DMS53 (cell line): ENCODE measurements around the gene MGAT4B.
"Not testable (repeated sequence)": the region's sequence is repeated elsewhere in the genome, so short reads cannot be mapped to it uniquely, and the experiment has no call there.

Experiments
- DNase-seq: peaks from one replicate; lab custom pipeline; 2025; lab: John Stamatoyannopoulos, UW

The MGAT4B gene

DNA sequence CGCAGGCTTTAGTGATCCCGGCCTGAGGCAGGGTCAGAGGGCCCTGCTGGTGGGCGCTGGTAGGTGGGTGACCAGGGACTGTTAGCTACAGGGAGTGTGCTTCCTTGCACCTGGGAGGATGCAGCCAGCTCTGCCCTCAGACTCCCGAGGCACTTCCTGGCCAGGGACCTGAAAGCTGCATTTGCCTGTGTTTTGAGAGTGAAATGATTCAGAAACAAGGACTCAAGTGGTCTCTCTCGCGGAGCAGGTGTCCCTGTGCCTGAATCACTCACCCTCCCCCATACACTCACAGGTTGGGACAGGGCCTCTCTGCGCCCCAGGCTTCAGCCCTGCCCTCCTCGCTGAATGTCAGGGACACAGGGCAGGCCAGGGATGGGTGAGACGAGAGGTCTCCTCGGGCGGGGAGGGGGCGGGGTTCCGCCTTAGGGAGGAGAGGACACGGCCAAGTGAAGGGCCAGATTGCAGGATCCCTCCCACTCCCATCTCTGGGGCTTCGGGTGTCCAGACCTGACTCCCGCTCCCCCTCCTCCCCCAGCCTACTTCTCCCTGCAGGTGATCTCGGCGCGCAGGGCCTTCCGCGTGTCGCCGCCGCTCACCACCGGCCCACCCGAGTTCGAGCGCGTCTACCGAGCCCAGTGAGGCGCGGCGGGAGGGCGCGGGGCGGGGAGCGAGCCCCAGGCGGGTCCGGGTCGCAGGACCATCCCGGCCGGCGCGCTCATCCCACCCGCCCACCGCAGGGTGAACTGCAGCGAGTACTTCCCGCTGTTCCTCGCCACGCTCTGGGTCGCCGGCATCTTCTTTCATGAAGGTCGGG, 11.4 kb downstream of the MGAT4B start:
- DNase-seq, result peak; percentile 97

DNA sequence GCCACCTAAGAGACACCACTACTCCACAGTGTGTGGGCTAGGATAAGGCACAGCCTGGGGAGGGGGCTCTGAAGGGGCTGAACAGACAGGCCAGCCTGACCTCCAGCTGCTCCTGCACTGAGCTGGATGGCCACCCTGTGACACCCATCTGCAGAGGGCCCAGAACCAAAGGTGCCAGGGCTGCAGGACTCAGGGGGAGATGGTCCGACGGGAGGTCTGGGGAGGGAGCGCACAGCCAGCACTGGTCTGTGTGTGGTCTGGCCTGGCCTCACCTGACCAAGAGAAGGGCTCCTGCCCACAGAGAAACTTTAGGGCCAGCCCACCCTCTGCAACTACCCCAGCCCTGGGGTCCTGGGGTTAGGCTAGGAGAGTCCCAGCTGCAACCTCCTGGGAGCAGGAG, 12.1 kb downstream of the MGAT4B start:
- no peak for DNase-seq

DNA sequence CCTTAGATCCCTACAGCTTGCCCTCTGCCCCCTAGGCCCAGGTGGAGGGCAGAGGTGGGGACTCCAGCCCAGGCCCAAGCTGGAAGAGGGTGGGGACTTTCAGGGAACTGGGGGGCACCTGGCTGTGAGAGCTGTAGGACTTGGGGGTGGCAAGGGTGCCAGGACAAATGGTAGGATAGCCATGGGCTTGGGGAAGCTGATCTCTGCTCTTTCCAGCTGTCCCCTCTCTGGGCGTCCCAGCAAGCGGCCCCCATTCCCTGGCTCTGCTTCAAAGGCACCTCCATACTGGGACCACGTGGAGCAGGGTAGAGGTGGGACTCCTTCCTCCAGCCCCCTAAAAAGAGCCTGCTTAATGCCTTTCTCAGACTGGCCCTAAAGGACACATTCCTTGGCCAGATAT, 12.5 kb downstream of the MGAT4B start:
- no peak for DNase-seq

DNA sequence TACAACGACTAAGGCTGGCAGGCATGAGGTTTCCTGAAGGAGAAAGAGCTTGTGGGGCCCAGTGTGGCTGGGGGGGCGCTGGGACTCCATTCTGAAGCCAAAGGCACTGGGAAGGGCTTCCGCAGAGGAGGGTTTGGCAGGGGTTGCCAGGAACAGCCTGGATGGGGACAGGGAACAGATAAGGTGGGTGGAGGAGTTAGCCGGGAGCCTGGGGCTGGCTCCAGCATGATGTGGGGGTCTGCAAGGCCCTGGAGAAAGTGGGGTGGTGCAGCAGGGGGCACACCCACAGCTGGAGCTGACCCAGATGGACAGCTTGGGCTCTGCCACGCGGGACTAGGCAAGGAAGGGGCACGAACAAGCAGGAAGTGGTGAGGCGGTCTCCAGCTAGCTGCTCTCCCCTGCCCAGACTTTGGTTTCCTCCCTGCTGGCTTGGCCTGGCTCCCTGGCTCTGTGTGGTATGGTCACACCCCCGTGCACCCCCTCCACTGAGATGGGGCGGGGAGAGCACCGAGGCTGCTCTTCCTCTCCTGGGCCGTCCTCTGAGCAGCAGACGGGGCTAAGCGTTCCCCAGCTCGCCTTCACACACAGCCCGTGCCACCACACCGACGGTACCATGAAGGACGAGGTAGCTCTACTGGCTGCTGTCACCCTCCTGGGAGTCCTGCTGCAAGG, 13.1 kb downstream of the MGAT4B start, which contains the start of gene LTC4S:
Gene LTC4S, plus strand, starts transcription at position 519 of the 672 bp plus-strand sequence. Its CDS starts 95 bp downstream, at position 614.
- DNase-seq, result no peak

DNA sequence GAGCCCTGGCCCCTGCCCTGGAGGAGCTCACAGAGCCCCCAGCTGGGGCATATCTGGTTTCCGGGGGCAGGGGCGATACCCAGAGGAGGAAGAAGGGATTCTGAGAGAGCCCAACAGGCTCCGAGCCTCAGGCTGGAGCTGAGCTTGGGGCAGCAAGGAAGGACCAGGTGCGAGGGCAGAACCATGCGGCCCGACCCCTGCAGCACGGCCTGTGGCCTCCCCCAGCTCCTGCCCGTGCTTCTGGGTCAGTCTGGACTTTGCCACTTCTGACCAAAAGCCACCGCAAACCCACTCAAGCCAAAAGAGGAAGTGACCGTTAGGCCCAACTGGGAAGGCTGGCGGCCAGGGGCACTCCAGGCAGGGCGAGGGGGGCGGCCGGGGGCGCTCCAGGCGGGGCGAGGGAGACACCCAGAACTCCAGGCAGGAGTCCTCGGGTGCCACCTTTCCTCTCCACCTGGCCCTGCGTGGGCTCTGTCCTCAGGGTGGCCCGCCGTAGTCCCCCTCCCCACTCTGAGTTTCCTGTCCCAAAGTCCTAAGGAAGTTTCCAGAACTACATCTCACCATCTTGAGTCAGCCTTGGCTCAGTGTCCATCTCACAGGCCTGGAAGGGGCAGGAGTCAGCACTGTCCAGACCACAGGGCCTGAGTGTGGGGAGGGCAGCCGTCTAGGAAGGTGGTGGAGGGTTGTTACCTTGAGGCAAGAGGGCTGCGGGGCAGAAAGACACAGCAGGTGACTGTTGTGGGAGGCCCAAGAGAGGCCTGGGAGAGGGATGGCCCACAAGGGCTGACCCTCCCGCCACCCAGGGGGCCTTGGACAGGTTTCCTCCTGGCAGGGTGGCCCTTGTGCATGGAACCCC, 13.8 kb downstream of the MGAT4B start:
- DNase-seq, result no peak

DNA sequence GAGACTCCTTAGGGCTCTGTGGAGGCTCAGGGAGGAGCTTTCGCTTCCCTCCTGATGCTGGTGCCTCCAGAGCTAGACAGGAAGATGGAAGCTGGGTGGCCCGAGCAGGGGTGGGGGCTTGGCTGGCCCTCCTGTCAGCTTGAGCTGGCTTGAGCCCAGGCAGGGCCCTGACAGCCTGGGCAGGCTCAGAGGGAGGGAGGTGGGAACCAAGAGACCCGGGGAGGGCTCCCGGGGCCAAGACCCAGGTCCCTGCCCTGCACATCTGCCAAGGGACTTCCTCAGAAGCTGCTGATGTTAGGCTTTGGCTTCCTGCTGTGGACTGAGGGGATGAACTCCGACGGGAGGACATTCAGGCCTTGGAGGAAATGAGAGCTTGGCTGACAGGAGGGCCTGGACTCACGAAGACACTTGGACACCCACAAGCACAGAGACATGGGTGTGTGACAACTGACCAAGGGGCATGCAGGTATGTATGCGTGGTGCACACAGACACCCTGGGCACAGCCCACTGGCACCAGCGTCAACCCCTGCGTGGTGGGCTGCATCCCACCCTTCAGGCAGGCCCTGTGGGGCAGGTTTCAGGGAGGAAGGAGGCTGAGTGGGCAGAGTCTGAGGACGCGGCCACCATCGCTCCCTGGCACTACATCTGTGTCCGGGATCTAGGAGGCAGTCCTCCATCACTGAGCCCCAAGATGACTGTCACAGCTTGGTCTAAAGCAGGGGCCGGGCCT, 14.6 kb downstream of the MGAT4B start:
- no peak for DNase-seq

DNA sequence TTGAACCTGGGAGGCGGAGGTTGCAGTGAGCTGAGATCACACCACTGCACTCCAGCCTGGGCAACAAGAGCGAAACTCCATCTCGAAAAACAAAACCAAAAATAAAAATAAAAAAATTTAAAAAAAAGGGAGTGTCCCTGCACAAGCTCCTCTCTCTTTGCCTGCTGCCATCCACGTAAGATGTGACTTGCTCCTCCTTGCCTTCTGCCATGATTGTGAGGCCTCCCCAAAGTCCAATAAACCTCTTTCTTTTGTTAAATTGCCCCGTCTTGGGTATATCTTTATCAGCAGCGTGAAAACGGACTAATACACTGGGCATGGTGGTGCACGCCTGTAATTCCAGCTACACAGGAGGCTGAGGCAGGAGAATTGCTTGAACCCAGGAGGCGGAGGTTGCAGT, 17.4 kb downstream of the MGAT4B start:
- not testable (repeated sequence) for DNase-seq

DNA sequence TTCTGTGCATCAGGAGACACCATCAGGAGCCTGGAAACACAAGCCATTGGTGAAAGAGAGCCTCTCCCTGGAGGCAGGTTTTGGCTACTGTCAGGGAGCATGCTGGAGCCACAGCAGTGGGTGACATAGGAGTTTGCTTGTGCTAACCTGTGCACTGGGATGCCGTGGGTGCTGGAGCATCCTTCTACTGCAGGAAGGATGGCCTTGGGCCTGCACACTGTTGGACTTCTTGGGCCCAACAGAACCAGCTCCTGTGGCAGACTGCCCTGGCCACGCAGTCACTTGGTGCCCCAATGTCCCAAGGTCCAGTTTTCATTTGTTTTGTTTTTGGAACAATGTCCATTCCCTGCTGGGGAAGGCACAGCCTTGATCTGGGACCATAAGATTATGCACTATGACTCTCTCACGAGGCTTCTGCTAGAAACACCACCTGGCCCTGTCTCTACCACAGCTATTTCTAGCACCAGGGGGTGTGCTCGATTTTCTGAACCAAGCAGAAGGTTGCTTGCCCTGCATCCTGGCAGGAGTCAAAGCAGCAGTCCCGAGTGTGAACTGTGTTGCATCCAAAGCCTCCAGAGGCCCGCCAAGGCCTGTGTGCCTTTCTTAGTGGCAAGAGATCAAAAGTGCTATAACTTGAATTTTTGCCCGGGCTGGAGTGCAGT, 18.3 kb downstream of the MGAT4B start:
- peak; percentile 27 for DNase-seq

DNA sequence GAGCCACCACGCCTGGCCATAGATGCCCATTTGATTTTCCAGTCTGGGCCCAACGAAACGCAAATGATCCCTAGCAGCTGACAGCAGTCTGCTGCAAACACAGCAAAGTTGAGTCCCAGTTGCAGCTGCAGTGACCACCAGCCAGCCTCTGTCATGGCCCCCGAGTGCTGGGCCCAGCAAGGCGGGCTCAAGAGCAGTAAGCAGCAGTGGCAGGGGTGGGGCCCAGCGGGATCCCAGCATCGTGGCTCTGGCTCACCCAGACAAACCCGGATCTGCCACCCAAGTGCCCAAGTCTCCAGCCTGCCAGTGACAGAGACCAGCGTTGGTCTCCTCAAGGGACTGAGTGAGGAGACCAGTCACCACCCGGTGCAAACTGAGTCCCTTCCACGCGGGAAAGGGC, 19.8 kb downstream of the MGAT4B start:
- peak; percentile 22 for DNase-seq

DNA sequence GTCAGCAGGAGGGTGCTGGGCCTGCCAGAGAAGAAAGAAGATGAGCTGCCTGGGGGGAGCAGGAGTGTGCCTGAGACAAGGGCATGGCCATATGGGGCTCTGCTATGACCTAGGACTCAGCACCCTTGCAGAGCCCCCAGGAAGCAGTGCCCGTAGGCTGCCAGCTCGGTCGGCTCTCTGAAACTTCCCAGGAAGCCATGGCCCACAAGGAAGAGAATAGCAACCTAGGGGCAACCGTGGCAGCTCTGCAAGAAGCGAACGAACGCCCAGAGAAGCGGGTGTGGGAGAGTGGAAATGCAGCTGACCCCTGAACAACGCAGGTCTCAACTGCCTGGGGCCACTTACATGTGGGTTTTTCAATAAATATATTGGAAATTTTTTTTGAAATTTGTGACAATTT, 23.5 kb downstream of the MGAT4B start:
- DNase-seq, result no peak

DNA sequence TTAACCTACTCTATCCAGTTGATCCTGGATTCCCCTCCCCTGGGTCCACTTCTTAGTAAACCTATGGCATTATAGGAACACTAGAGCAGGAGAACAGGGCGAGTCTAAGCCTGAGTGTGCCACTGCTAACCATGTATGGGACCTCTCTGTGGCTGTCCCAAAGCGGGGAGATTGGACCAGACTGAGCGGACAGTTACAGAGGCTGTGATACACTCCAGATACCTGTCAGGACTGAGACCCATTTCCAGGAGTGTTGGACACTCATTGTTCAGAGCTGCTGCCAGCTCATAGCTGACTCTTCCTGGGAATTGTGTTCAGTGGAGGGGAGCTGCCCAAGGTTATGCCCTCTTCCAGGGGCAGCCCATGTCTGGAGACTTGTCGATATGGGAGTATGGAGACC, 24.8 kb downstream of the MGAT4B start:
- no peak for DNase-seq

DNA sequence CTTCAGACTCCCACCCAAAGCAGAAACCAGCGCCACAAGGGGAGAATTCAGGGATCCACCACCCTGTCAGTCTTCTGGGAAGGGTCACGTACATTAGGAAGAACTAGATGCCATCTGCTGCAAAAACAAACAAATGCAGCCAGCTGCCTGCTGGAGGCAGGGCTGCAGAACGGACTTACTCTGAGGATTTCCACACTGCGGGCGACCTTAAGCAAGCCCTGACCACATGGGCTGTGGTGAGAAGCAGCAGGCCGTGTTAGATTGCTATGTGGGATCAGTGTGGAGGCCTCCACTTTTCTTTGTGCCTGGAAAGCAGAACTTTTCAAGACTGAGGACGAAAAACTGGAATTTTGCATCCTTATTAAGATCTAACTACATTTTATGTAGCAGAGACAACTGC, 26.3 kb downstream of the MGAT4B start:
- DNase-seq, result peak; percentile 59

DNA sequence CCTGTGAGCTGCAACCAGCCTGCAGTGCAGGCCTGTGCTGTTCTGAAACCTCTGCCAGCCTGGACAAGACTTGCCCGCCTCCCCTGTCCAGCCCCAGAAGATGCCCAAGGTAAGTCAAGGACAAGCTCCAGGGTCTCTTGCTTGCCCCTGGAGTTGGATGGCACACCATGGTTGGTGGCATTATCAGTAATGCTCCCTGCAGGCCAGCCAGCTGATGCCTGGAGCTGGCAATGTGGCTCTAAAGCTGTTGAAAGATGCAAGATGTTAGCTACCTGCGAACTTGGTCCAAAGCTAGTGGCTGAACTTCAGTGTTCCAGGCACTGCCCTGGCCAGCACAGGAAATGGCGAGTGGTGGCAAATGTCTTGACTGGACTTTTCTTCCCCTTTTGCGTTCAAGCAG, 26.8 kb downstream of the MGAT4B start:
- DNase-seq, result no peak

DNA sequence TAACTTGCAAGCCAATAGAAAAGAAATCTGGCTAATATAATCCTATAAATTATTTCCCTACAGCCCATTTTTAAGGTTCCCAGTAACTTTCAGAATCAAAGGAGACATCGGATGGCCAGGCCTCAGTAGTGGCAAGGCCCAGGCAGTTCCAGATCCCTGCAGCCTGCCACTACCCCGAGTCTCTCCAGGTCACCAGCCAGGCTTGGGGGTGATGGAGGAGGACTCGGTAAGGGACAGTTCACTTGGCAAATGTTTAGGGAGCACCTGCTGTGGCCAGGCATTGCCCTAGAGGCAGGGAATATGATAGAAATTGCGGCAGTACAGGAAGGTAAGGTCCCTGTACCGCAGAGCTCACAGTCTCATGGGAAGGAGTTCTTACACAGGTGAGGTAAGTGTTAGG, 28.1 kb downstream of the MGAT4B start:
- no peak for DNase-seq

DNA sequence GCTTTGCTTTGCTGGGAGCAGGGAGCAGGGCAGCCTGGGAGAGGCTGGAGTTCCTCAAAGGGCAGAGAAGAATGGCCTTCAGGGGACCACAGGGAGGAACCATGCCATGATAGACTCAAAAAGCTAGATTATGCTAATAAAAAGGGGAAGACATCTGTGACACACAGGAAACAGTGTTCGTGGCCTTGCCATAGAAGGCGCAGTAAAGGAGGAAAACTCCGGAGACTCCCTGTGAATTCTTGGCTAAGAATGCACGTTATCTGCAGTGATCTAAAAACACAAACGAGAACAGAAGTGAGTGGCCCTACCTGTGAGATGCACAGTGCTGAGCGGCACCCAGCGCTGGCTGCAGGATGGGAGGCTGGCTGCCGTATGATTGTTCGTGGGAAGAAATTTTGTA, 28.8 kb downstream of the MGAT4B start:
- no peak for DNase-seq

DNA sequence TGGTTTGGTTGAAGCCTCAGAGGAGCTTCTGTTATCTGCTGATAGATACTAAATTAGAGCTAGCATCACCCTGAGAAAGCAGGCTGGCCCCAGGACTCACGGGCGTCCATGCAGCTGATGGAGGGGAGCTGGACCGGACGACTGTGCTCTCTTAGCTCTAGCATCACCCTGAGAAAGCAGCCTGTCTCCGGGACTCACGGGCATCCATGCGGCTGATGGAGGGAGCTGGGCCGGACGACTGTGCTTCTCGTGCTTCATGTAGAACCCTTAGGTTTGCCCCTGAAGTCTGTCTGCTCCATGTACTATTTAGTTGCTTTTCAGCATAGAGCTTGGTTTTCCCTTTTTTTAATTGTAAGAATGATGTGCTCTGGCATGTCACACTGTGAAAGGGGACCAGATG, 29.2 kb downstream of the MGAT4B start:
- DNase-seq, result no peak

DNA sequence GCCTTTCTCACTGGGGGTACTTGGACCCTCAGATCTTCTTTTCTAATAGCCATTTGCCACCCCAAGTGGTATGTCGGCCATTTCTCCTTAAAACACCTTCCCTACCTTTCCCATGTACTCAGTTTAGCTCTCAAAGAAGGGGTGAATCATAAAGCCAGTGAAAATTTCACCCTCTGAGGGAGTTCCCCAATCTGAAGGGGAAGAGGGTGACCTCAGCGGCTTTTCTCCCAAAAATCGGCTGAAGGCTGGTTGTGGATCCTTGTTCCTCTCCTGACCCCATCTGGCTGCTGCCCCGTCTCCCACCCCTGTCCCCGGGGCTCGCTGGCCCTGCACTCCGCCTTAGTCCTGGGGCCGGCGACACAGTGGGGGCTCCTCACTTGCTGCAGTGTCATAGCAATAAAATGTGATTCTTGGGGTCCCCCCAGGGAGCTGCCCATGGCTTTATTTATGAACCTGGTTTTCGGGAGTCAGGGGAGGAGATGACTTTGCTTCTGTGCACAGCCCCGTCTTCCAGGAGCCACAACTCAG, 30.2 kb downstream of the MGAT4B start:
- DNase-seq, result no peak

DNA sequence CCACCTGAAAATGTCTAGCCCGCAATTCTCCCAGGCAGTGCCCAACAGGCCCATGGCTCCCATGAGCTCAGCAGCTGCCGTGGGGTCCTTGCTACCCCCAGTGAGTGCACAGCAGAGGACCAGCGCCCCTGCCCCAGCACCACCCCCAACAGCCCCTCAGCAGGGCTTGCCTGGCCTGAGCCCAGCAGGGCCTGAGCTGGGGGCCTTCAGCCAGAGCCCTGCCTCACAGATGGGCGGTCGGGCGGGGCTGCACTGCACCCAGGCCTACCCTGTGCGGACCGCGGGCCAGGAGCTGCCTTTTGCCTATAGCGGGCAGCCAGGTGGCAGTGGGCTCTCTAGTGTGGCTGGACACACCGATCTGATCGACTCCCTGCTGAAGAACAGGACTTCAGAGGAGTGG, 32.2 kb downstream of the MGAT4B start:
- no peak for DNase-seq

DNA sequence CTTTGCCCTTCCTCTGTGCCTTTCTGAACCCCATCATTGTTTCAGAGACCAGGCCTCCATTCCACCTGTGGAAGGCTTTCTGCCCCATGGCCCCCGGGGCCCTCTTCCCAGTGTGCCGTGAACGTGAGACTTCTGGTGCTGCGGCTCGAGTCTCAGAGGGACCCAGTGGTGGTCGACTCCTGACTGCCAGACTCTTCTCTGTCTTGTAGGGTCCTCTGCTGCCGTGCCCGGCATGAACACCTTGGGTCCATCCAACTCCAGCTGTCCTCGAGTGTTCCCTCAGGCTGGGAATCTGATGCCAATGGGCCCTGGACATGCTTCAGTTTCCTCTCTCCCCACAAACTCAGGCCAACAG, 33.0 kb downstream of the MGAT4B start:
- DNase-seq, result no peak

DNA sequence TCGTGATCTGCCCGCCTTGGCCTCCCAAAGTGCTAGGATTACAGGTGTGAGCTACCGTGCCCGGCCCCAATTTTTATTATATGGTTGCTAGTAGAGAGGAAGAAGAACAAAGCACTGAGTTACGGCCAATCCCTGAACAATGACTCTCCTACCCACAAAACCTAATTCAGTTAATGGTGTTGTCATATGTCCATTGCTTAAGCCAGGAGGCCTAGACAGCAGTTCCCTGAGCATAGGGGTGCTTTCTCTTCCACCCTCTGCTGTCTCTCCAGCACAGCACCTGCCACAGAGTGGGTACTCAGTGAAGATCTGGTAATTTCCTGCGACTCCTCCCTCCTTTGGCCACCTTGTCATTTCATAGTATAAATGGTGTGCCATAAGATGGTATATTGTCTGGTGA, 34.3 kb downstream of the MGAT4B start:
- DNase-seq, result no peak

DNA sequence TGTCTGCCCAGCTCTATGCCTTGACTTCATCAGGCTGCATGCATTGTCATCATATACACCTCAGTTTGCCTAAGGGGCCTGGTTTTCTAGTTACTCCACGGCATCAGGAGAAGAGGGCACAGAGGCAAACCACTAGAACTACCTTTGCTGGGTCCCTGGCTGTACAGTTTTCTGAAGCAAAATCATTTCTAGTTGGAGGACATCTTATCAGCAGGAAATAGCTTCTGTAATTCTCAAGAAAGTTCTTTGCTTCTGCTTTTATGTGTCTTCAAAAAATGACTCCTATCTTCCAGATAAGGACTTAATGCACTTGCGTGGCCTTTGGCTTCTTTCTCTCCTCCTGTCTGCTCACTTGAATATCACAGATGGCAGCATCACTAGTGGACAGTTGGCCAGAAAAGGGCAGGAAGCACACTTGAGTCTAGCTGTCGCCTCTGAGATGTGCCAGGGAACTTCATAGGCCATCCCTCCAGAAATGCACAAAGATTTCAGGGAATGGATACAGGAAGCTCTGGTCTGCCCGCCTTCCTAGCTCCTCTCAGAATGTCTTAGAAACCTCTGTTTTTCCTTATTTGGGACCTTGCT, 35.3 kb downstream of the MGAT4B start:
- DNase-seq, result no peak
